Ureter (tissue), 1 donor: ENCODE measurements around the gene HACD2. TPM values are rescaled to one million over a fixed set of nuclear protein-coding genes. Genes with fewer than 3 reads are reported as not detected.
"Not testable (repeated sequence)": the region's sequence is repeated elsewhere in the genome, so short reads cannot be mapped to it uniquely, and the experiment has no call there.

ENCODE experiments used
- DNase-seq: peaks from one replicate; pipeline ENCODE4 v3.0.0-alpha.2; 2020; ENCODE audit warnings: low spot score
- total RNA-seq: library from RNA; stranded (reverse); gene quantifications from one replicate; pipeline ENCODE4 v1.2.4, GENCODE V29; 2023
- donor health status: DM: yes; HTN: yes; CAD: no.

HACD2 gene
- total RNA-seq, 1 donor from 2014 or later: 20.6 TPM

- DNase-seq: not testable (repeated sequence)
Measured at GRCh38 chr3:123611674-123612073, 26.8 kb upstream of the HACD2 start.

- DNase-seq: no peak
Measured at GRCh38 chr3:123611082-123611481, 26.2 kb upstream of the HACD2 start.

DNA sequence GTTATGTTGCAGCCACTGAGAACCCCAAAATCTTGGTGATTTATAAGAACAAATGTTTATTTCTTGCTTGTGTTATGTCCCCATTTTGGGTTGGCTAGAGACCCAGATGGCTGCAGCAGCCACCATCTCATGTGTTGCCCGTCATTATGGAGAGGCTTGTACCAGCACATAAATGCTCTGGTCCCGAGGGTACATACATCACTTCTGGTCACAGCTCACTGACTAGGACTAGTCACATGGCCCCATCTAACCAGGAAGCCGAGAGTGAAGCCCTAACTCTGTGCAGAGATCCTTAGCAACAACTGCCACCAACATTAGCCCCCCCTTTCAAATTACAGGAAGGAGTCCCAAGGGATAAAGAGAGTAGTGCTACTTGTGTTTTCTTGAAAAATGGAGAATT is 25.5 kb upstream of the HACD2 start:
- DNase-seq: no peak

- DNase-seq: no peak
Measured at GRCh38 chr3:123609063-123609462, 24.2 kb upstream of the HACD2 start.

- no peak for DNase-seq
Measured at GRCh38 chr3:123608263-123608937, 23.5 kb upstream of the HACD2 start.

DNA sequence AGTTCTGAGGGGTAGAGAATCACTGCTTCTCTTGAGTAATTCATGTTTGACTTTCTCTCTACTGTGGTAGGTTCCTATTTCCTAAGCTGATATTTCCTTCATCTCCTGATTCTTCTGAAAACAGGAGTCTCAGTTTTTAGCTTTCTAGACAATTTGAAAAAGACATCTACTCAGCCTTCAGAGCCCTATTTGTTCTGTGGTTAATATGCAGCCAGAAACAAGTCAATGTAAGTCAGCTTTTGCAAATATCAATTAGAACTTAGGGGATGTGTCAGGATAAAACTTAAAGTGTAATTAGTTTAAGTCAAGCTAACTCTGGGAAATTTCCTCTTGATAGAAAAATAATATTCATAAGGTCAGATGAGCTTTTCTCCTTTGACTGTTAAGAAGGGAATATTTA is 21.7 kb upstream of the HACD2 start:
- DNase-seq: no peak

GRCh38 chr3:123605789-123606234 is 21.0 kb upstream of the HACD2 start:
- DNase-seq: peak; percentile 36

- DNase-seq: not testable (repeated sequence)
Measured at GRCh38 chr3:123603153-123603552, 18.3 kb upstream of the HACD2 start.

- DNase-seq: peak; percentile 40
Measured at GRCh38 chr3:123602325-123602724, 17.5 kb upstream of the HACD2 start.

DNA sequence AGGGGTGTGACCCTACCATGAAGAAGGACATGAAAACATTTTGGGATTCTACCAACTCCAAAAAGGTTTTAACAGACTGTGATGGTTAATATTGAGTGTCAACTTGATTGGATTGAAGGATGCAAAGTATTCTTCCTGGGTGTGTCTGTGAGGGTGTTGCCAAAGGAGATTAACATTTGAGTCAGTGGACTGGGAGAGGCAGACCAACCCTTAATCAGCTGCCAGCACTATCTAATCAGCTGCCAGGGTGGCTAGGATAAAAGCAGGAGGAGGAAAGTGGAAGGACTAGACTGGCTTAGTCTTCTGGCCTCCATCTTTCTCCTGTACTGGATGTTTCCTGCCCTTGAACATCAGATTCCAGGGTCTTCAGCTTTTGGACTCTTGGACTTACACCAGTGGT is 16.0 kb upstream of the HACD2 start:
- not testable (repeated sequence) for DNase-seq

- DNase-seq: no peak
Measured at GRCh38 chr3:123597561-123597960, 12.7 kb upstream of the HACD2 start.

- no peak for DNase-seq
Measured at GRCh38 chr3:123595396-123596180, 10.7 kb upstream of the HACD2 start.

GRCh38 chr3:123593381-123593780 is 8.5 kb upstream of the HACD2 start:
- DNase-seq: no peak

DNA sequence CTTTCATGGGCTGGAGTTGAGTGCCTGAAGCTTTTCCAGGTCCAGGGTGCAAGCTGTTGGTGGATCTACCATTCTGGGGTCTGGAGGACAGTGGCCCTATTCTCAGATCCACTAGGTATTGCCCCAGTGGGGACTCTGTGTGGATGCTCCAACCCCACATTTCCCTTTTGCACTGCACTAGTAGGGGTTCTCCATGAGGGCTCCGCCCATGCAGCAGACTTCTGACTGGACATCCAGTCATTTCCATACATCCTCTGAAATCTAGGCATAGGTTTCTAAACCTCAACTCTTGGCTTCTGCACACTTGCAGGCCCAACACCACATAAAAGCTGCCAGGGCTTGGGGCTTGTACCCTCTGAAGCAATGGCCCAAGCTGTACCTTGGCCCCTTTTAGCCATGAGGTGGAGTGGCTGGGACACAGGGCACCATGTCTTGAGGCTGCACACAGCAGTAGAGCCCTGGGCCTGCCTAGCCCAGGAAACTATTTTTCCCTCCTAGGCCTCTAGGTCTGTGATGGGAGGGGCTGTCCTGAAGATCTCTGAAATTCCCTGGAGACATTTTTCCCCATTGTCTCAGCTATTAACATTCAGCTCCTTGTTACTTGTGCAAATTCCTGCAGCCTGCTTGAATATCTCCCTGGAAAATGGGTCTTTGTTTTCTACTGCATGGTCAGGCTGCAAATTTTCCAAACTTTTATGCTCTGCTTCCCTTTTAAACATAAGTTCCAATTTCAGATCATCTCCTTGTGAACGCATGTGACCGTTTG is 6.0 kb upstream of the HACD2 start:
- no peak for DNase-seq

DNA sequence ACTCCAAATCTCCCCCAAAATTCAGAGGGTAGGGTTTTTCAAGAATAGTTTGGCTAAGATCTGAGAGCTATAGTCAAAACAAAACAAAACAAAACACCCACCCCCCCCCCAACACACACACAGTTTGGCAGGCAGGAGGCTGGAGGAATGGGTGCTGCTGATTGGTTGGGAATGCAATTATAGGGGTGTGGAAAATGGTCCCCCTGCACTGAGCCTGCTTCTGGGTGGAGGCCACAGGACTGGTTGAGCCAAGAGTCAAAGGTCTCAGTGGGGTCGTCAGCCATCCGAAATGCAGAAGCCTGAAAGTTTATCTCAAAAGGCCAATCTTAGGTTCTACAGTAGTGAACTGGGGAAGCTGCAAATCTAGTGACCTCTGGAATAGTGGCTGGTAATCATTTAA is 2.5 kb upstream of the HACD2 start:
- no peak for DNase-seq

DNA sequence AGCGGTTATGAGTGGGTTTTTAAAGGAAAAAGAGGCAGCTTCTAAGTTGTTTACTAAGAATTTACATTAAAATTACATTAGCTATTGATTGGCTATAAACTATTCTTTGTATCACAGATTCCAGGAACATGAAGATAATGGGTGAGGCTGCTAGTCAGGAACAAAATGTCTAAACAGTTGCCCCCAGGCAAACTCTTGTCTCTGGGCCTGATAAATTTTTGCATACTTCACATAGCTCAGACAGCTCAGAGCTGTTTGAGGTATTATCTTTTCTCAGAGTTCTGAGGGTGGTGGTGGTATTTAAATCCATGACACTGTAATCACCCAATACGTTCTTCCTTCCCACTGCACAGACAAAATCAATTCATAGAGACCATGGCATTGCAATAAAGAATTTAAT is 2.1 kb upstream of the HACD2 start:
- DNase-seq: no peak

GRCh38 chr3:123586131-123586530 is 1.3 kb upstream of the HACD2 start:
- peak; percentile 49 for DNase-seq

DNA sequence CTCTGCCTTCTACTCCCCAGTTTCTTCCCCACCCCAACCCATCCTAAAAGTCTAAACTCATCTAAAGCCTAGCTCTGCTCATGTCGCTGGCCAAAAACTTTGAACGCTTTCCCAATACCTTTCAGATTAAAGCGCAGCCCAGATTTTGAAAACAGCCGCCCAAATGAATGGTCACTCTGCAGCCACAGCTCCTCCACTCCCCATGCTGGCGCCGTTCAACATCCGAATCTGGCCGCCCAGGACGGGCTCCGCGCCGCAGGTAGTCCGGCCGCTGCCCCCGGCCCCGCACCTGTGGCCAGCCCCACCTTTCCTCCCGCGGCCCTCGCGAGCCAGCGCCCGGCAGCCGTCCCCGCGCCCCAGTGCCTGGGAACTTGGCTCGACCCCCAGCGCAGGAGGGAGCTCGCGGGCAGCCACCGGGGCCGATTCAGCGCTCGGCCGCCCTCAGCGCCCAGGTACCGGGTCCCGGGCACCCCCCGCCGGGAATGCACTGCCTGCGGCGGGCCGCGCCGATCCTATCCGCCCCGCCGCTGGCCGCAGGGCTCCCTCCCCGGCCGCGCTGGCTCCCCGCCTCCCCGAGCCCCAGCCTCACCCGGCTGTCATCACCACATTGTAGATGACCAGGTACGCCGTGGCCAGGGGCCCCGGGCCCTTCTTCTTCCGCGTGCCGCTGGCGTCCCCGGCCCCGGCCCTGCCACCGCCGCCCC is 417 bp downstream of the HACD2 start:
- DNase-seq: peak; percentile 61

DNA sequence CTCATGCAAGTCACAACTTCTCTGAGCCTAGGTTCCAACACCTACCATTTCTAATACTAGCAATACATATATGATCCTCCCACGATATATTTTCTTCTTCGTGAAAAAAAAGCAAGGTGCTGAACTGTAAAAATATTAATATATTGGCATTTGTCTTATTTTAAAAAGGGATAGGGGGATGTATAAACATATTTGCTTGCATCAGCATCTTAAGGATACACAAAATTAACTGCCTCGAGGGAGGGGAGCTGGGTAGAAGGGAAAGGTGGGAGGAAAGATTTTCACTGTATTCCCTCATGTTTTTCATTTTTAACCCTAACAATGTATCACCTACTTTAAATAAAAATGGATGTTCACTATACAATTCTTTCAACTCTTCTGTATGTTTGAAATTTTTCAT is 1.3 kb downstream of the HACD2 start:
- DNase-seq: no peak

- DNase-seq: no peak
Measured at GRCh38 chr3:123582315-123582714, 2.5 kb downstream of the HACD2 start.

GRCh38 chr3:123576122-123576521 is 8.7 kb downstream of the HACD2 start:
- DNase-seq: no peak

DNA sequence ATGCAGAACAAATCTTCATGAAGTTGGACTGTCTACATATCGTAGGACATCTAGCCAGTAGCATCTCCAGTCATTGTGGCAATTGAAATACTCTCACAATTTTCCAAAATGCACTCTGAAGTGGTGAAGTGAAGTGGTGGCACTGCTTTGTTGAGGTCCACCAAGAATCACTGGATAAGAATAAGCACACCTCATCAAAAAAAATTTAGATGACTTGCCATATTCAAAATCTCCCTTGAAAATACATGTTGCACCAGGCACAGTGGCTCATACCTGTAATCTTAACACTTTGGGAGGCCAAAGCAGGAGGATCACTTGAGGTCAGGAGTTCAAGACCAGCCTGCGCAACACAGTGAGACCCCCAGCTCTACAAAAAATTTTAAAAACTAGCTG is 12.9 kb downstream of the HACD2 start:
- no peak for DNase-seq
